Stimulated activated CD4-positive, alpha-beta T cell treated with anti-CD3 and anti-CD28 coated beads, TNF-alpha, amount 100 ng/mL, for 48 hours (primary cell): ENCODE data around the gene ADH7.

Experiments
- DNase-seq, 3 donors: peaks; one replicate each; pipeline ENCODE4 v3.0.0-alpha.2; 2020; ENCODE audit warnings: low read depth in 3 of 3

Gene ADH7

DNA sequence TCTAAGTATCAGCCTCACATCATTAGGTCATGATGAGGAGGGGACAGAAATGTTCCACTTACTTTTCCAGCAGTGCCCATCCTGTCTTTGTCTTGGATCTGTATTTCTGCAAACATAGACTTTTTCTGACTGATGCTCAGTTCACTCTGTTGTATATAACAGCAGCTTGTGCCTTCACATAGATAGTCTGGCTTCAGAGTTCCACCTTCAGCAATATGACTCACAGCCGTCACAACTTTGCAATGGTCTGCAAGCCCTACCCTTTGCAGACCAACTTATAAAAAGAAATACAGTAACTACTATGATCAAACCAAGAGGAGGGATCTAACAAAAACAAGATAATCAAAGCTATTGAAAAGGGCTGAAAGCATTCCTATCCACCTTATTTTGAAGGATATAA lies at the start of gene ADH7:
TSS of gene ADH7 (minus strand) at position 189 of the 400 bp plus-strand sequence. CDS start at position 80, 109 bp downstream.
- DNase-seq = no peak

- DNase-seq = no peak
Measured at GRCh38 chr4:99483636-99484035, 48.5 kb upstream of the ADH7 start.

DNA sequence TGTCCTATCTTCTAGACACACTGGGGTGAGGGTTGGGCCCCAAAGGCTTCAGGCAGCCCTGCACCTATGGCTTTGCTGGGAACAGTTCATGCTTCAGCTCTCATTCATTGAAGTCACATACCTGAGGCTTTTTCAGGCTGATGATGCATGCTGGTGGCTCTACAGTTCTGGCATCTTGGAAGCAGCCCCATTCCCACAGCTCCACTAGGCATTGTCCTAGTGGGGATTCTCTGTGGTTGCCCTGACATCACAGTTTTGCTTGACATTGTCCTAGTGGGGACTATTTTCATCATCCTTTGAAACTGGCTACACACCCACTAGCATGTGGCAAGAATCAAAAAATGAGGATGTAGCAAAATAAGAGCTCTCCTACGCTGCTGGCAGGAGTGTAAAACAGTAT lies 38.0 kb upstream of the ADH7 start:
- DNase-seq = no peak

DNA sequence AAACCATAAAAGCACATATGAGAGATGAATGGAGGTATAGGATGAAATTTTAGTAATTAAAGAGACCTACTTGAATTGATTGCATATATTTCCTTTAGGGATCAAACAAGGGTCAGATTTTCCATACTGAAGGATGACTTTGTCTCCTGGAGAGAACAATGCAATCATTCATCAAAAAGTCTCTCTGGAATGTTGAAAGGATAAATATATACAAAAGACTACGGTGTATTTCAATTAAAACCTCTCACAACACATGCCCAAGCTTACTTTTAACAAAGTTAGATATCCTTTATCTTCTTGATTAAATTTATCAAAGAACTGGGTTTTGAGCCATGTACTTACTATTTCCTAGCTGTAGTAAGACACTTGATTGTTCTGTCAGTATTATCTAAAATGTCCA lies 36.8 kb upstream of the ADH7 start:
- DNase-seq = no peak

- DNase-seq = no peak
Measured at GRCh38 chr4:99471349-99471748, 36.2 kb upstream of the ADH7 start.

DNA sequence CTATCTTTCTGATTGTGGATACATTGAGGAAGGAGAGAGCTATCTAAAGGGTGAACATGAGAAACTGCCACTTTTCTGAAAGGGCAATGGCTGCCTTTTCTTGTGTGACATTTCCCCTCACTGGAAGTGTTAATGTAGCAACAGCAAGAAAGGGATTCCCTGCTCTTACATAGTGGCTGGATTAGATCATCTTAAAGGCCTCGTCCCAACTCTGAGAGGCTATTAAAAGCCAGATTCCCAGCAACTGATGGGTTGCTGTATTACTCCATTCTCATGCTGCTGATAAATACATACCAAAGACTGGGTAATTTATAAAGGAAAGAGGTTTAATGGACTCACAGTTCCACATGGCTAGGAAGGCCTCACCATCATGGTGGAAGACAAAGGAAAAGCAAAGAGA lies 33.7 kb upstream of the ADH7 start:
- no peak for DNase-seq

GRCh38 chr4:99467887-99468286 lies 32.7 kb upstream of the ADH7 start:
- DNase-seq = no peak

DNA sequence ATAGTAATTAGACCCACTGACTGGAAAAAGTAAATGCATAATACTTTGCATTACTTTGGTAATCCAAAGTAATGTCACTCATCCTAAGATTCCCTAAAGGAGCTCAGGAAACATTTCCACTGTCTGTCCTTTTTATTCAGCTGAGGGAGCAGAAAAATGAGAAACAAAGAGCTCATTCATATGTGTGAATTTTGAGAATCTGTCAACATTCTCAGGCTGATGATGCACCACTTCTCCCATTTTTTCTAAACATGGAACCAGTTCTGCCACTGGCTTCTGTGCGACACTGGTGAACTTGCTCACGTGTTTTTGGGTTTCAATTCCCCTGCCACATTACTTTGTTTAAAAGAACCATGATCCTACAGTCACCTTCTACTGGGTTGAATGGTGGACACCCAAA lies 28.4 kb upstream of the ADH7 start:
- no peak for DNase-seq

DNA sequence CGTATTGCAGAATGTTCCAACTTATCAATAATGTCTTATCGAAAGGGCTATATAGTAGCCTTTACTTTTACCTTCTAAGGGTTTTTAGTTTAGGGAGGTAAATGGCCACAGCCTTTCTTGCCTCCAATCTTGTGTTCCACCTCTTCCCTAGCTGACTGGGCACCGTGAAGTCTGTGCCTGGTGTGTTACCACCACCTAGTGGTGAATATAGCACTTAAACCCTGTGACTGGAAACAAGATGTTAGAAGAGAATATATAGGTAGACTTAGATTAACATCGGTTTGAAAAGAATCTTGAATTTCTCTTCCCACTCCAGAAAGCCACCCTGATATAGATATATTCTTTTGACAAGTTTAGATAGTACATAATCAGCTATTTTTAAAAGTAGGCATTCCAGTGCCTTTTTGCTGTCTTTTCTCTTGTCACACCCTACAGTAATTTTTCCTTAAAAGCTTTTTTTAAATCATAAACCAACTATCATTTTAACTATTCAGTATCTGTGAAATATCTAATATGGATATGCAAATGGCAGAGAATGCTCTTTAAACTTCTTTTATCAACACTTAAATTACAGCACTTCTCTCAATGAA lies 27.8 kb upstream of the ADH7 start:
- DNase-seq = peak; percentile 16 to 27 (median 25)

DNA sequence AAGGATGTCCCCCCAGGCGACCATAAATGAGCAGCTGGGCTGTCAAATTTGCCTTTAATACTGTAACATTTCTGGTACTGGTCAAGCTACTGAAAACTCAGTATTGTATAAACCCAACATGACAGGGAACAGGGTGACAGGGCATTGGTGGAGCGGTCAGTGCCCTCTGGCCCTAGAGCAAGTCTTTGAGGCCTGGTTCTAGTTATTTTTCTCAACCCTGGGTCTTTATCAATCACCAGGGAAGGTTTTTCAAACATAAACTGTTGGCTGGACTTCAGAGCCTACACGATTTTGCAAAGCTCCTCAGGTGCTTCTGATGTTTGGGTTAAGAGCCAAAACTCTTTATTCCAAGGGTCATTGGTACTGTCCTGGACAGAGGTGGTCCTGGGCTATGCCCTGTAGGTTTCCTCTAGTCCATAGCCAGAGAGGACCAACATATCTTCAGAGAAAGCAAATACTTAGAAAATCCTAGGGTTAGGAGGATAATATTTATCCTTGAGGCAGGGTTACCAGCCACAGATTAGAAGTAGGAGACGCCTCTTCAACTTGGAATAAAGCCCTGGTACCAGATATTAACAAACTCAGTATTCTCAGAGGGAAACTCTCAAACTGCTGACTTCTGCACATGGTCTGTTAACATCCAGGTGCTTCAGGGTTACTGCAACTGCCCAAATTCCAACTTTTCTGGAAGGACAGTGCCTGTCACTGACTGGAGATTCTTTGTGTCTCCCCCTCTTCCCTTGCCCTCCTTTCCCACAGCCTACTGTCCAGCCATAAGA lies 26.7 kb upstream of the ADH7 start:
- no peak for DNase-seq

GRCh38 chr4:99459546-99460042 lies 24.5 kb upstream of the ADH7 start:
- no peak for DNase-seq

- DNase-seq = no peak
Measured at GRCh38 chr4:99458911-99459447, 23.8 kb upstream of the ADH7 start.

- no peak for DNase-seq
Measured at GRCh38 chr4:99457676-99458075, 22.5 kb upstream of the ADH7 start.

- DNase-seq = no peak
Measured at GRCh38 chr4:99457270-99457669, 22.1 kb upstream of the ADH7 start.

GRCh38 chr4:99447513-99447912 lies 12.4 kb upstream of the ADH7 start:
- no peak for DNase-seq

DNA sequence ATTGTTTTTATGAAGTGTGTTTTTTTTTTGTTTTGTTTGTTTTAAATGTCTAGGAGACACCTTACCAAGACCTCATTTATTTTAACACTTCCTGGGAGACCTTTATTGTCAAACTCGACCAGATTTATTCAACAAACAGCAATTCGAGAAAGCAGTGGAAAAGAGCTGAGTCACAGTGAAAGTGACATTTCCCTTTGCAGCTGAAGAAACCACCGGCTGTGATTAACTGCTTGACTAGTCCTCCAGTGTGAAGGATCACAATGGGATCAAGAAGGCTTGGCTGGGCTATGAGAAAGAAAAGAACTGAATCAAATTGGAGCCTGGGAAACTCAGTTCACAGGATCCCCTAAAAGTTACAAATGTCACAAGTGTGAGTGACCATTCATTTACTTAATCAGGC lies 11.9 kb upstream of the ADH7 start:
- DNase-seq = no peak

DNA sequence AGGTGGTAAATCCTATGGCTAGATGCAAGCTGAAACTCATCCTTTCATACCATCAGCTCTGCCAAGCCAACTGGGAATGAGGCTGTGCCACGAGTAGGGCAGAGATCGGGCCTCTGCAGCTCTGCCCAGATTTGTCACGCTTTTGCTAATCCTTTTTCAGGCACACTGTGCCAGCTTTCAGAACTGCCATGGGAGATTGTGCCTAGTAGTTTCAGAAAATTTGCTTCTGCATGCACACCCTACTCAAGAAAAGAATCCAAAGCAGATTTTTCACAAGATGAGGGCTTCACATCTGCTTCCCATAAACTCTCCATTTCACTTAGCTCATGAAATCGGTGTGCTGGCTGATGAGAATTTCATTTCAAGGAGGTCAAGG lies 3.3 kb upstream of the ADH7 start:
- no peak for DNase-seq

DNA sequence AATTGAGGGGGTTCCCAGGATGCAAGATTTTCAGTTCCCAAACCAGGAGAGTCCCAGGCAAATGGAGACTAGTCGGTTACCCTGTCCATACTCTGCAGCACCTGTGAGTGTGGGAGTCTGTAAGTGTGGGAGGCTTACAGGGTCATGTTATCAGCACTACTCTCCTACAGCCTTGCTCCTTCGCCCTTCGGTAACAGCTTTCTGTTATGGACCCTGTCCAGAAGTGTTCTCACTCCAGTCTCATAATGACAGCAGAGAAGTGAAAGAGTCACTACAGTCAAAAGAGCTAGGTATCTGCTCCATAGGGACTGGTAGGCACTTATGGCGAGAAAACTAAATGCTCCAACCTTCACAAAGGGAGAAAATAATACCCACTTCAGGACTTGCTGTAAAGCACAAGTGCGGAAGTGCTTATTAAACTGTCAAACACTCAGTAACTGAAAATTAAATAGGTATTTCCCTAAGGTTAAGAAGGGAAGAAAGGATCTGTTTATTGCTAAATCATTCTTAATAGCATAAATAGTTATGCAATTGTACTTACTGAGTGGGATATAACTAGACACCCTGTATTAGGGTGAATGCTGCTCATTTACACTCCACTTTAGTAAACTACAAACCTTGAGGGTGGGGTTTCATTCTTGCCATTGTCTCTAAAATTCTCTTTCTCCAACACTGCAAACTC lies 2.7 kb upstream of the ADH7 start:
- DNase-seq = no peak

- DNase-seq = no peak
Measured at GRCh38 chr4:99436976-99437722, 2.0 kb upstream of the ADH7 start.

DNA sequence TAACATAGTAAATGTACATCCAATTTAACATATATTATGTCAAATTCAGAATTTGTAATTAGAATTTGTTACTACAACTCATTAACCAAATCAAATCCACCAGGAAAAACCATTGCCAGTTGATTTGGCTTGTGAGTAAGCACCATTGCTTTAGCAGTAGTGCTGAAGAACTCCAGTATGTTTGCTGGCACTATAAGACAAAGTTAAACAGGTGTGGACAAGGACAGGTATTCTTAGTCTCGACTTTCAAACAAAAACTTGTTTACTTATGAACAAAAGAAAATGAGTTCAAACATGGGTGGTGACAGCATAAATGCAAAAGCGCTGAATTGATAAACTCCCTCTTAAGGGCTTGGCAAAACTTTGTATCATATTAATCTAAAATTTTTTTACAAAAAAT lies 1.3 kb upstream of the ADH7 start:
- DNase-seq = no peak

GRCh38 chr4:99430106-99430505 lies 5.0 kb downstream of the ADH7 start:
- DNase-seq = no peak

GRCh38 chr4:99417125-99417524 lies 18.0 kb downstream of the ADH7 start:
- DNase-seq = no peak
